ENCODE measurements around the gene RHOF. TPM values are rescaled to one million over a fixed set of nuclear protein-coding genes. Genes with fewer than 3 reads are reported as not detected.

RHOF gene
- total and polyA plus RNA-seq, 2 of the 13 experiments (the other 11 are each of a cell fraction or from before 2014, with no cell fraction given), result 14.6 to 32.2 TPM

- TF ChIP-seq ZNF292 (CRISPR knock-in tag; IDR thresholded peaks at IDR 0.05; ENCODE audit: borderline replicate concordance, low read depth) (no peak; the same call in 1 of the 2 replicates), ZNF7 (CRISPR knock-in tag; IDR thresholded peaks at IDR 0.05) (no peak), ZNF33A (CRISPR knock-in tag; IDR thresholded peaks at IDR 0.05; ENCODE audit: borderline replicate concordance) (no peak), PTBP1 (IDR thresholded peaks at IDR 0.05; ENCODE audit: low read depth, low read length, poor library complexity, severe bottlenecking) (no peak), ARNT2 (CRISPR knock-in tag; IDR thresholded peaks at IDR 0.05; ENCODE audit: low read depth) (no peak; the same call in 1 of the 2 replicates), ARID5B (CRISPR knock-in tag; IDR thresholded peaks at IDR 0.05) (peak; percentile 73), ZNF142 (CRISPR knock-in tag; IDR thresholded peaks at IDR 0.05) (peak; percentile 59; the same call in 1 of the 2 replicates), ZNF614 (CRISPR knock-in tag; IDR thresholded peaks at IDR 0.05; ENCODE audit: borderline replicate concordance) (peak; percentile 86; the same call in 1 of the 2 replicates), IKZF1 (IDR thresholded peaks at IDR 0.05) (no peak), U2AF1 (optimal IDR thresholded peaks at IDR 0.05; ENCODE audit: low read depth, low read length) (peak; percentile 25), SALL1 (CRISPR knock-in tag; IDR thresholded peaks at IDR 0.05) (peak; percentile 89), SP140L (CRISPR knock-in tag; IDR thresholded peaks at IDR 0.05; ENCODE audit: borderline replicate concordance) (no peak)
- TF ChIP-seq, protein P1, sequence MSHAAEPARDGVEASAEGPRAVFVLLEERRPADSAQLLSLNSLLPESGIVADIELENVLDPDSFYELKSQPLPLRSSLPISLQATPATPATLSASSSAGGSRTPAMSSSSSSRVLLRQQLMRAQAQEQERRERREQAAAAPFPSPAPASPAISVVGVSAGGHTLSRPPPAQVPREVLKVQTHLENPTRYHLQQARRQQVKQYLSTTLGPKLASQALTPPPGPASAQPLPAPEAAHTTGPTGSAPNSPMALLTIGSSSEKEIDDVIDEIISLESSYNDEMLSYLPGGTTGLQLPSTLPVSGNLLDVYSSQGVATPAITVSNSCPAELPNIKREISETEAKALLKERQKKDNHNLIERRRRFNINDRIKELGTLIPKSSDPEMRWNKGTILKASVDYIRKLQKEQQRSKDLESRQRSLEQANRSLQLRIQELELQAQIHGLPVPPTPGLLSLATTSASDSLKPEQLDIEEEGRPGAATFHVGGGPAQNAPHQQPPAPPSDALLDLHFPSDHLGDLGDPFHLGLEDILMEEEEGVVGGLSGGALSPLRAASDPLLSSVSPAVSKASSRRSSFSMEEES (CRISPR knock-in tag; IDR thresholded peaks at IDR 0.05), result peak; percentile 90
- TF ChIP-seq, protein P2, sequence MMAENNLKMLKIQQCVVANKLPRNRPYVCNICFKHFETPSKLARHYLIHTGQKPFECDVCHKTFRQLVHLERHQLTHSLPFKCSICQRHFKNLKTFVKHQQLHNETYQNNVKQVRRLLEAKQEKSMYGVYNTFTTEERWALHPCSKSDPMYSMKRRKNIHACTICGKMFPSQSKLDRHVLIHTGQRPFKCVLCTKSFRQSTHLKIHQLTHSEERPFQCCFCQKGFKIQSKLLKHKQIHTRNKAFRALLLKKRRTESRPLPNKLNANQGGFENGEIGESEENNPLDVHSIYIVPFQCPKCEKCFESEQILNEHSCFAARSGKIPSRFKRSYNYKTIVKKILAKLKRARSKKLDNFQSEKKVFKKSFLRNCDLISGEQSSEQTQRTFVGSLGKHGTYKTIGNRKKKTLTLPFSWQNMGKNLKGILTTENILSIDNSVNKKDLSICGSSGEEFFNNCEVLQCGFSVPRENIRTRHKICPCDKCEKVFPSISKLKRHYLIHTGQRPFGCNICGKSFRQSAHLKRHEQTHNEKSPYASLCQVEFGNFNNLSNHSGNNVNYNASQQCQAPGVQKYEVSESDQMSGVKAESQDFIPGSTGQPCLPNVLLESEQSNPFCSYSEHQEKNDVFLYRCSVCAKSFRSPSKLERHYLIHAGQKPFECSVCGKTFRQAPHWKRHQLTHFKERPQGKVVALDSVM (CRISPR knock-in tag; IDR thresholded peaks at IDR 0.05), result peak; percentile 94
Observed at GRCh38 chr12:121796855-121797751, 3.6 kb upstream of the RHOF start (continued).

Measured in HepG2 (cell line).